Fibroblast of pulmonary artery (primary cell): ENCODE data around the gene S100A14.
"Not testable (repeated sequence)": the region's sequence is repeated elsewhere in the genome, so short reads cannot be mapped to it uniquely, and the experiment has no call there.

Source experiments
- DNase-seq: peaks from one replicate; pipeline ENCODE4 v3.0.0-alpha.2; 2010; ENCODE audit warnings: low read depth
- H3K4me3 ChIP-seq: replicated peaks from 2 replicates; pipeline ENCODE4 v1.5.1; 2011; ENCODE audit warnings: low read depth, mild to moderate bottlenecking, control low read depth, low read length, moderate library complexity
- CTCF ChIP-seq: IDR thresholded peaks from 2 replicates; pipeline ENCODE4 v1.5.1; 2011; ENCODE audit warnings: mild to moderate bottlenecking, control low read depth, low read length, inconsistent platforms; ENCODE audit errors: missing control alignments

Gene S100A14

GRCh38 chr1:153588482-153588881 lies 27.6 kb downstream of the S100A14 start:
- DNase-seq = no peak
- TF ChIP-seq CTCF = no peak
- no peak overlapping the region for H3K4me3 ChIP-seq

- H3K4me3 ChIP-seq, DNase-seq: not testable (repeated sequence)
Measured at GRCh38 chr1:153588033-153588432, 28.1 kb downstream of the S100A14 start.

DNA sequence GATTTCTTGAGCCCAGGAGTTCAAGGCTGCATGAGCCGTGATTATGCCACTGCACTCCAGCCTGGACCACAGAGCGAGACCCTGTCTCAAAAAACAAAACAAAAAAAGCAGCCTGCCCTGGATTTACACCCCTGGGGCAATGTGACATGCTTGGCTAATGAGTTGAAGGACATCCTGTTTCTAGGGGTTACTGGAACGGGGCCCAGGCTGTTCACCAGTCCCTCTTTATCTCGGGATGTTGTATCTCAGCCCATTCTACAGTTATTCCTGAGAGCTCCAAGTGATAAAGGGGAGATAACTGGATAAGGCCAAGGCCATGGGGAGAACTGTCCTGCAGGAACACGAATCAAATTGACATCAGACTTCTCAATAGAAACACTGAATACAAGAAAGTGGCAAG lies 28.8 kb downstream of the S100A14 start:
- TF ChIP-seq CTCF = no peak
- no peak overlapping the region for H3K4me3 ChIP-seq
- no peak for DNase-seq

- no peak for TF ChIP-seq CTCF
- no peak overlapping the region for H3K4me3 ChIP-seq
- no peak for DNase-seq
Measured at GRCh38 chr1:153586347-153586746, 29.8 kb downstream of the S100A14 start.

DNA sequence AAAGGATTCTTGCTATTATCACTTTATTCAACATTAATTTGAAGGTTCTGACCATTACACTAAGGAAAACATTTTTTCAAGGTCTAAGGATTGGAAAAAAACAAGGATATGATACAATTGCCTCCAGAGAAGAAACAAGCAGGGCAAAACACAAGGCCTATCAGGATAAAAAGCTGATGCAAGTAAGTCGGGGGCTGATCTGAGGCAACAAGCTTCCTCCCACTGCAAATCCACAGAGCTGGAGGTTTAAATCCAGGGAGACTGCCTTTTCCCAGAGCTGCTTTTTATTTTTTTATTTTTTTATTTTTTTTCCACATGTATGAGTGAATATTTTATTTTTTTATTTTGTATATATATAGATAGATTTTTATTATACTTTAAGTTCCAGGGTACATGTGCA lies 31.1 kb downstream of the S100A14 start:
- no peak for TF ChIP-seq CTCF
- DNase-seq = no peak

GRCh38 chr1:153583976-153584375 lies 32.1 kb downstream of the S100A14 start:
- DNase-seq = no peak
- no peak overlapping the region for H3K4me3 ChIP-seq
- TF ChIP-seq CTCF = no peak

More for the DNA sequence above, 31.1 kb downstream of the S100A14 start:
- no peak overlapping the region for H3K4me3 ChIP-seq

GRCh38 chr1:153583514-153583913 lies 32.6 kb downstream of the S100A14 start:
- not testable (repeated sequence) for H3K4me3 ChIP-seq, DNase-seq

DNA sequence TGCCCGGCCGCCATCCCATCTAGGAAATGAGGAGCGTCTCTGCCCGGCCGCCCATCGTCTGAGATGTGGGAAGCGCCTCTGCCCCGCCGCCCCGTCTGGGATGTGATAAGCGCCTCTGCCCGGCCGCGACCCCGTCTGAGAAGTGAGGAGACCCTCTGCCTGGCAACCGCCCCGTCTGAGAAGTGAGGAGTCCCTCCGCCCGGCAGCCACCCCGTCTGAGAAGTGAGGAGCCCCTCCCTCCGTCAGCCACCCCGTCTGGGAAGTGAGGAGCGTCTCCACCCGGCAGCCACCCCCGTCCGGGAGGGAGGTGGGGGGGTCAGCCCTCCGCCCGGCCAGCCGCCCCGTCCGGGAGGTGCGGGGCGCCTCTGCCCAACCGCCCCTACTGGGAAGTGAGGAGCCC lies 33.3 kb downstream of the S100A14 start:
- H3K4me3 ChIP-seq, DNase-seq: not testable (repeated sequence)

- DNase-seq = no peak
- H3K4me3 ChIP-seq = no peak overlapping the region
- no peak for TF ChIP-seq CTCF
Measured at GRCh38 chr1:153578936-153579335, 37.2 kb downstream of the S100A14 start.
